Activated naive CD4-positive, alpha-beta T cell treated with anti-CD3 and anti-CD28 coated beads, Interleukin-2, amount 50 U/mL, for 72 hours (primary cell): ENCODE data around the gene RESP18. TPM values are rescaled to one million over a fixed set of nuclear protein-coding genes. Genes with fewer than 3 reads are reported as not detected.
"Not testable (repeated sequence)": the region's sequence is repeated elsewhere in the genome, so short reads cannot be mapped to it uniquely, and the experiment has no call there.

Experiments used
- ATAC-seq, 2 donors: fragments of 150-1000 bp; cut with Tn5 transposase; 2 replicates each; pipeline ENCODE4 v1.10.0; 2021; ENCODE audit warnings: mild to moderate bottlenecking in 2 of 2, moderate library complexity in 2 of 2
- DNase-seq, 2 donors: peaks; one replicate each; pipeline ENCODE4 v3.0.0; 2021 to 2022; ENCODE audit warnings: low spot score in 2 of 2
- H3K27ac Mint-ChIP-seq, 2 donors: one replicate each; pipeline ENCODE4 v1.8.0; 2022; ENCODE audit warnings: mild to moderate bottlenecking in 2 of 2, mixed read lengths in 2 of 2
- H3K36me3 Mint-ChIP-seq, 2 donors: one replicate each; pipeline ENCODE4 v1.8.0; 2022; ENCODE audit warnings: mixed read lengths in 2 of 2
- H3K9me3 Mint-ChIP-seq, 2 donors: one replicate each; pipeline ENCODE4 v1.8.0; 2022; ENCODE audit warnings: mixed read lengths in 2 of 2
- total RNA-seq, 2 donors: library from RNA; stranded (reverse); gene quantifications; one replicate each; pipeline ENCODE4 v1.2.3, GENCODE V29; 2022

RESP18 gene
- total RNA-seq, 2 donors from 2014 or later: not detected

GRCh38 chr2:219335373-219335786, 2.8 kb upstream of the RESP18 start:
- DNase-seq: no peak
- Mint-ChIP-seq H3K36me3 (peaks cover 7 to 15% of the 10 kb centered on the region in 2 donors), H3K27ac (no peak overlapping the region), H3K9me3 (peaks cover 9 to 19% of the 10 kb centered on the region in 2 donors)
- no peak for ATAC-seq

- no peak overlapping the region for H3K27ac Mint-ChIP-seq
- peaks cover 9 to 19% of the 10 kb centered on the region in 2 donors for H3K9me3 Mint-ChIP-seq
- ATAC-seq: no peak
- no peak for DNase-seq
- peaks cover 7 to 15% of the 10 kb centered on the region in 2 donors for H3K36me3 Mint-ChIP-seq
Observed at GRCh38 chr2:219334076-219334475, 1.5 kb upstream of the RESP18 start.

GRCh38 chr2:219331560-219332213, 857 bp downstream of the RESP18 start:
- ATAC-seq: no peak
- peak in 1 of 2 donors; percentile 44 for DNase-seq
- no peak overlapping the region for H3K27ac Mint-ChIP-seq

GRCh38 chr2:219327719-219328118, 4.8 kb downstream of the RESP18 start:
- Mint-ChIP-seq H3K36me3 (peaks cover 0 to 5% of the 10 kb centered on the region in 2 donors), H3K9me3 (peaks cover 0 to 5% of the 10 kb centered on the region in 2 donors), H3K27ac (no peak overlapping the region)
- DNase-seq (no peak), ATAC-seq (no peak)

More at GRCh38 chr2:219331560-219332213, 857 bp downstream of the RESP18 start:
- Mint-ChIP-seq H3K36me3 (peaks cover 7 to 15% of the 10 kb centered on the region in 2 donors), H3K9me3 (peaks cover 9 to 19% of the 10 kb centered on the region in 2 donors)

- ATAC-seq (no peak), DNase-seq (no peak)
- H3K27ac Mint-ChIP-seq: no peak overlapping the region
- H3K36me3 Mint-ChIP-seq: no peaks in the 10 kb centered on the region
- H3K9me3 Mint-ChIP-seq: no peaks in the 10 kb centered on the region
Observed at GRCh38 chr2:219325657-219326315, 6.8 kb downstream of the RESP18 start.

GRCh38 chr2:219325136-219325535, 7.4 kb downstream of the RESP18 start:
- ATAC-seq (no peak), DNase-seq (no peak)
- no peak overlapping the region for H3K27ac Mint-ChIP-seq
- H3K9me3 Mint-ChIP-seq: no peaks in the 10 kb centered on the region
- no peaks in the 10 kb centered on the region for H3K36me3 Mint-ChIP-seq

- no peak for ATAC-seq
- DNase-seq: no peak
- no peaks in the 10 kb centered on the region for H3K36me3 Mint-ChIP-seq
- no peaks in the 10 kb centered on the region for H3K9me3 Mint-ChIP-seq
- H3K27ac Mint-ChIP-seq: no peak overlapping the region
Observed at GRCh38 chr2:219323434-219323833, 9.1 kb downstream of the RESP18 start.

- no peak for ATAC-seq
- Mint-ChIP-seq H3K9me3 (peaks cover 0 to 5% of the 10 kb centered on the region in 2 donors), H3K27ac (no peak overlapping the region), H3K36me3 (no peaks in the 10 kb centered on the region)
- DNase-seq: no peak
Observed at GRCh38 chr2:219314804-219315468, 17.6 kb downstream of the RESP18 start.

GRCh38 chr2:219312683-219313263, 19.8 kb downstream of the RESP18 start:
- ATAC-seq, H3K36me3 Mint-ChIP-seq, H3K9me3 Mint-ChIP-seq, H3K27ac Mint-ChIP-seq, DNase-seq: not testable (repeated sequence)

- Mint-ChIP-seq H3K9me3 (peaks cover 0 to 5% of the 10 kb centered on the region in 2 donors), H3K36me3 (no peaks in the 10 kb centered on the region), H3K27ac (no peak within 1 kb of the TSS)
- ATAC-seq (no peak), DNase-seq (no peak)
Observed at GRCh38 chr2:219309278-219309677, 23.3 kb downstream of the RESP18 start, which contains the start of gene PTPRN. Gene PTPRN, minus strand, starts transcription at chr2:219309401. Its CDS starts 69 bp downstream, at chr2:219309332.

GRCh38 chr2:219308142-219309101, 24.1 kb downstream of the RESP18 start:
- Mint-ChIP-seq H3K9me3 (peaks cover 0 to 3% of the 10 kb centered on the region in 2 donors), H3K27ac (no peak overlapping the region), H3K36me3 (no peaks in the 10 kb centered on the region)
- ATAC-seq: peak; percentile 81
- DNase-seq: peak in 1 of 2 donors; percentile 84

- Mint-ChIP-seq H3K27ac (no peak overlapping the region), H3K9me3 (no peaks in the 10 kb centered on the region), H3K36me3 (no peaks in the 10 kb centered on the region)
- ATAC-seq (no peak), DNase-seq (no peak)
Observed at GRCh38 chr2:219306047-219306446, 26.5 kb downstream of the RESP18 start.

- no peaks in the 10 kb centered on the region for H3K36me3 Mint-ChIP-seq
- no peak overlapping the region for H3K27ac Mint-ChIP-seq
- ATAC-seq (no peak), DNase-seq (no peak)
- H3K9me3 Mint-ChIP-seq: no peaks in the 10 kb centered on the region
Observed at GRCh38 chr2:219304223-219304622, 28.3 kb downstream of the RESP18 start.

- no peaks in the 10 kb centered on the region for H3K36me3 Mint-ChIP-seq
- no peaks in the 10 kb centered on the region for H3K9me3 Mint-ChIP-seq
- no peak overlapping the region for H3K27ac Mint-ChIP-seq
- ATAC-seq (no peak), DNase-seq (no peak)
Observed at GRCh38 chr2:219302412-219302968, 30.1 kb downstream of the RESP18 start.

- ATAC-seq (no peak), DNase-seq (no peak)
- Mint-ChIP-seq H3K36me3 (no peaks in the 10 kb centered on the region), H3K9me3 (no peaks in the 10 kb centered on the region), H3K27ac (no peak overlapping the region)
Observed at GRCh38 chr2:219300022-219300421, 32.5 kb downstream of the RESP18 start.

GRCh38 chr2:219299372-219299760, 33.2 kb downstream of the RESP18 start:
- Mint-ChIP-seq H3K27ac (peak overlapping the region in 1 of 2 donors; percentile 60), H3K36me3 (no peaks in the 10 kb centered on the region), H3K9me3 (no peaks in the 10 kb centered on the region)
- DNase-seq (no peak), ATAC-seq (no peak)
